Measurements from ENCODE around the gene DNM3. TPM values are rescaled to one million over a fixed set of nuclear protein-coding genes. Genes with fewer than 3 reads are reported as not detected.

Gene DNM3
- polyA plus RNA-seq, 3 donors from 2014 or later: 0.52 to 1.2 (median 0.99) TPM

DNA sequence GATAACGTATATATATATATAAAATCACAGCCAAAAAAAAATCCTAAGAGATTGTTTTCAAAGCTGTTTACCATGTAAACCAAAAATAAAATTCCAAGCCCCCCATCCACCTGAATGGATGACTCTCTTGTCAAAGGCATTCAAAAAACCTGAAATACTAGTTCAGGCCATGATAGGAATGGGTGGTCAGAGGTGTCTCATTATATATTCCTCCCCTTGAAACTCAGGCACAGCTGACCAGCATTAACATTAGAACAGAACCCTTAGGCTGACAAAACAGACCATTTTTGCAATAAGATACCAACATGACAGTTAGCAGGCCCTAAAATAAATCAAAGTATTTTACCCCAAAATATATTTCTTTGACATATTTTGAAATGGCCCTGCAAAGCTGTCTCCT, 122.5 kb downstream of the DNM3 start:
- Mint-ChIP-seq H3K27ac (no peak overlapping the region), H3K27me3 (ENCODE audit: low read depth in 3 of 3) (no peaks in the 10 kb centered on the region)

DNA sequence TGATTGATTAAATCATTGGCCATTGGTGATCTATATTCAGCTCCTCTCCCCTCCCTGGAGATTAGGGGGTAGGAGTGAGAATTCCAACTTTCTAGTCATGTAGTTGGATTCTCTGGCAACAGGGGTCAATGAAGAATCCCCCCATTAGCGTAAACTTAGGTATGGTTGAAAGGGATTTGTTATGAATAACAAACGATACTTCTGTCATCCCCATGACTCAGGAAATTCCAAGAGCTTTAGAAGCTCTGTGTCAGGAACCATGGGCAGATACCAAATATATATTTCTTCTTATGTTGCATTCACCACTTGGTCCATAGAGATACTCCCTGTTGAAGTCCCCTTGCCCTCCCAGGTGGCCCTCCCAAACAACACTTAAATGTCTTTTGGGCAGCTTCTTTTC, 124.5 kb downstream of the DNM3 start:
- Mint-ChIP-seq H3K4me3 (no peak overlapping the region), H3K27me3 (ENCODE audit: low read depth in 3 of 3) (peaks cover 0 to 2% (median 0%) of the 10 kb centered on the region in 3 donors), H3K9me3 (no peaks in the 10 kb centered on the region), H3K27ac (no peak overlapping the region), H3K36me3 (no peaks in the 10 kb centered on the region), H3K4me1 (peaks cover 2 to 6% of the 10 kb centered on the region in 2 donors)
- DNase-seq: no peak

More for the DNA sequence above, 122.5 kb downstream of the DNM3 start:
- no peaks in the 10 kb centered on the region for H3K9me3 Mint-ChIP-seq
- no peaks in the 10 kb centered on the region for H3K36me3 Mint-ChIP-seq
- DNase-seq: no peak
- H3K4me1 Mint-ChIP-seq: peaks cover 2 to 6% of the 10 kb centered on the region in 2 donors
- no peak overlapping the region for H3K4me3 Mint-ChIP-seq

DNA sequence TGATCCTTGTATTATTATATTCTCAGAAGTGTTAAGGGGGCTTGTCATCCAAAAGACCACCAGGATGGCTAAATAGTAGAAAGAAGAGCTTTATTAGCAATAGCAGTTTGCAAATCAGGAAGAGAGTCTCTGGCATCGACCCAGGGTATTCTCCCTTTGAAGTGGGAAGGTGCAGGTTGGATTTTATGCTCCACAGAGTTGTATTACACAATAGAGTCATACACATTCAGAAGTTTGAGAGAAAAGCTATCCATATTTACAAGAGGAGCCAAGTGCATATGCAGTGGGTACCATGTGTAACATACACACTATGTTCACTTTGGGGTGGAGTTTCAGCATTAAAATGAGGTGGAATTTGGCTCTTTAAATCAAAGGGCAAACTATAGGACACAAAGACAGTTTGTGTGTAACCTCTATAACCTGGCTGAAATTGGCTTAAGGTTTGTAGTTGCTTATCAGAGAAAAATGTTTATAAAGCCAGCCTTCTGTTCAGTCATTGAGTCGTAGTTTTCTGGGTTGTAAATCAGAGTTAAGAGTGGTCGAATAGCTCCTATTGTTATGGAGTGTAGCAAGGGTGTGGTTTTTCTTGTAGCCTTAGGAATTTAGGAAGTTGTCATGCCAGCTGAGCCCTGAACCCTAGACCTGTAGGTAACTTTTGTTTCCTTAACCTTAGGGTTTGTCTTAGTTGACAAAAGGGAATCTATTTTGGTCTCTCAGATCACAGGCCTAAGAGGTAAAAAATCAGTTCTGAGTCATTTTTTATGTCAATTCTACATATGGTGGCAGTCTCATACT, 125.3 kb downstream of the DNM3 start:
- Mint-ChIP-seq H3K9me3 (no peaks in the 10 kb centered on the region), H3K27me3 (ENCODE audit: low read depth in 3 of 3) (peaks cover 0 to 2% (median 0%) of the 10 kb centered on the region in 3 donors), H3K4me1 (peaks cover 2 to 6% of the 10 kb centered on the region in 2 donors), H3K27ac (no peak overlapping the region), H3K36me3 (no peaks in the 10 kb centered on the region), H3K4me3 (no peak overlapping the region)
- no peak for DNase-seq

DNA sequence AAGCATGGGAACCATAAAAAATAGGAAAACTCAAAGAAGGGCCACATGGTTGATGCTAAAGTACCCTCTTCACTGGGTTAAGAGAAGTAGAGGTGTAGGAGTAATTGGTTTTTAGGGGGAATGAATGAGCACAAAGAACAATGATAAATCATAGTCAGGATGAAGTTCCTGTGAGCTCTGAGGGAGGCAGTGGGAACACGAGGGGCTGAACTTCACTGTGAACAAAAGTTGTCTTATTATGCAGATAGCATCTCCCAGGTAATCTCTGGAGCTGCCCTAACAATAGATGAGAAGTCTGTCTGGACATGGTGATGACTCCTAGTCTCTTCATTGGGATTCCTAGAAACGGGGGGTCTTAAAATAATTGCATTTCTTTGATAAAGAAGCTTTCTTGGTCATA, 127.9 kb downstream of the DNM3 start:
- no peaks in the 10 kb centered on the region for H3K4me1 Mint-ChIP-seq
- peaks cover 0 to 2% (median 0%) of the 10 kb centered on the region in 3 donors for H3K27me3 Mint-ChIP-seq (ENCODE audit: low read depth in 3 of 3)
- no peak for DNase-seq
- H3K27ac Mint-ChIP-seq: no peak overlapping the region
- no peak overlapping the region for H3K4me3 Mint-ChIP-seq
- no peaks in the 10 kb centered on the region for H3K9me3 Mint-ChIP-seq
- no peaks in the 10 kb centered on the region for H3K36me3 Mint-ChIP-seq

DNA sequence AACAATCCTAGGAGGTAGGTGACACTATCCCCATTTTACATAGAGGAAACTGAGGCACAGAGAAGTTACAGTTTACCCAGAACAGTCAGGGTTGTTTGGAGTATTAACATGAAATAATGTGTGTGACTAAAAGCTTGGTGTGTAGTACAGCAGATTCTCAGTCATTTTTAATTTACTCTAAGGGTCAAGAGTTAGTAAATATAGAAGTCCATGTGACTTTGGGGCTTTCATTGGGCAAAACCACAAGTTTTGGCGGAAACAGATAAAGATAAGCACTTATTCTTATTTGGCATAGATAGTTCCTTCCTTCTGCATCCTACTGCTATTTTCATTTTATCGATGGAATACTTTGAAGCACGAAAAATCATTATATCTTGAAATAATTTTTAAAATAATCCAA, 128.5 kb downstream of the DNM3 start:
- Mint-ChIP-seq H3K27ac (no peak overlapping the region), H3K36me3 (no peaks in the 10 kb centered on the region), H3K27me3 (ENCODE audit: low read depth in 3 of 3) (peaks cover 0 to 2% (median 0%) of the 10 kb centered on the region in 3 donors), H3K4me1 (no peaks in the 10 kb centered on the region), H3K9me3 (no peaks in the 10 kb centered on the region), H3K4me3 (no peak overlapping the region)
- DNase-seq: no peak

DNA sequence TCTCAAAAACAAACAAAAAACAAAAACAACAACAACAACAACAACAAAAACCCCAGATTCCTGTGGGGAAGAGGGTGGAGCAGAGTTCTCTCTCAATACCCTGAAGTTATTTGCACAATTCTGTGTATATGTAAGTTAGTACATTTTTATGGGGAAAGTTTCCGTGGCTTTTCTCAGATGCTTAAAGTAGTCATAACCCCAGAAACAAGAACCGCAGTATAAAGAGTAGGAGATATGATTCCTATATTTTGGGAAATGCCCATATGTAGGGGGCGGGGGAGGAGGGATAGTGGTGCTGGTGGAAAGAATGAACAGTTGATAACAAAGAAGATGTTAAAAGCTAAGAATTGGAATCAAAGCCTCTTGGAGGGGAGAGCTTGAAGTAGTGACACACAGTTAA, 131.5 kb downstream of the DNM3 start:
- no peak for DNase-seq
- Mint-ChIP-seq H3K4me3 (no peak overlapping the region), H3K9me3 (peaks cover 0 to 3% (median 0%) of the 10 kb centered on the region in 6 donors)

DNA sequence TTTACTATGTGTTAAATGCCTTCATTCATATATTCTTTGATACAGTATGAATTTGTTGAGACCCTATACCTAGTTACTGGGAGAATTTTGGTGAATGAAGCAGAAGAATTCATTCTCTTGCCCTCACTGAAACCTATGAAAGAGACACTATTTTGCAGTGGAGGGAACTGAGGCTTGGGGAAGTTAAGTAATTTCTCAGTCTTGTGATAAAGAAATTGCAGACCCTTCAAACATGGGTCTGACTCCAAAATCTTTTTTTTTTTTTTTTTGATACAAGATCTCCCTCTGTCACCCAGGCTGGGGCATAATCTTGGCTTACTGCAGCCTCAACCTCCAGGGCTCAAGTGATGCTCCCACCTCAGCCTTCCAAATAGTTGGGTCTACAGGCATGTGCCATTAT, 132.1 kb downstream of the DNM3 start:
- H3K27ac Mint-ChIP-seq: no peak overlapping the region
- H3K4me1 Mint-ChIP-seq: no peaks in the 10 kb centered on the region
- H3K36me3 Mint-ChIP-seq: no peaks in the 10 kb centered on the region
- DNase-seq: no peak
- peaks cover 0 to 2% (median 2%) of the 10 kb centered on the region in 3 donors for H3K27me3 Mint-ChIP-seq (ENCODE audit: low read depth in 3 of 3)
- peaks cover 0 to 3% (median 0%) of the 10 kb centered on the region in 6 donors for H3K9me3 Mint-ChIP-seq
- no peak overlapping the region for H3K4me3 Mint-ChIP-seq

More for the DNA sequence above, 131.5 kb downstream of the DNM3 start:
- no peaks in the 10 kb centered on the region for H3K4me1 Mint-ChIP-seq
- peaks cover 0 to 2% (median 2%) of the 10 kb centered on the region in 3 donors for H3K27me3 Mint-ChIP-seq (ENCODE audit: low read depth in 3 of 3)
- no peaks in the 10 kb centered on the region for H3K36me3 Mint-ChIP-seq
- no peak overlapping the region for H3K27ac Mint-ChIP-seq

DNA sequence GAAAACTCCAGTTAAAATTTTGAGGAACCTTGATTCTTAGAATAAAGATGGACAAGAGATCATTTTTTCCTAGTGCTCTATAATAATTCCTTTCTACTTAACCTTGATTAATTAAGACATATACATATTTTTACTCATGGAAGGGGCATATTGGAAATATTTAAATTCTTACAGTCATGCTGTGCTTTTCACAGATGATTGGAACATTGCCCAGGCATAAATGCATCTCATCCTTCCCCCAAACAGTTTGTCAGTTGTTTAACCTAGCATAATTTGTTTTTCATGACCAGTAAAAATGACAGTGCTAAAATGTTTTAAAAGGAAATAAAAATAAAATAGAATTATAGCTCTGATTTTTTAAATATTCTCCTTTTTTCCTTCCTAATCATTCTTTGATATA, 140.0 kb downstream of the DNM3 start:
- no peaks in the 10 kb centered on the region for H3K36me3 Mint-ChIP-seq

DNA sequence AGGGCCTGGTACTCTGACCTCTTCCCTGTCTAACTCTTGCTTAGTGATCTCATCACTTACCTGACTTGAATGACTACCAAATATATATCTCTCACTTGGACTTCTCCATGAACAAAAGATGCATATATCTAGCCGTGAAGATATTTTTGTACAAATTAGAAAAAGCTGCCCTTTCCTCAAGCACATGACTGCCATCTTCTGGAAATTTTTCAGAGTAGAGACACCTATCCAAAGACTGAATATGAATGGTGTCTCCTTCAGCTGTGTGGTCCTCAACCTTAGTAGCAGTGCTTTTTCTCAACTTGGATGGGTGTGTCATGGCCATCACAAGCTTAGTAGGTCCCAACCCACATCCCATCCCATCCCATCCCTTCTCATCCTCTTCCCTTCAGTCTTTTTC, 142.3 kb downstream of the DNM3 start:
- Mint-ChIP-seq H3K4me1 (no peaks in the 10 kb centered on the region), H3K27me3 (ENCODE audit: low read depth in 3 of 3) (peaks cover 0 to 4% (median 0%) of the 10 kb centered on the region in 3 donors)

More for the DNA sequence above, 140.0 kb downstream of the DNM3 start:
- Mint-ChIP-seq H3K27ac (no peak overlapping the region), H3K4me1 (no peaks in the 10 kb centered on the region), H3K4me3 (no peak overlapping the region), H3K27me3 (ENCODE audit: low read depth in 3 of 3) (peaks cover 0 to 4% (median 0%) of the 10 kb centered on the region in 3 donors), H3K9me3 (no peaks in the 10 kb centered on the region)
- no peak for DNase-seq

DNA sequence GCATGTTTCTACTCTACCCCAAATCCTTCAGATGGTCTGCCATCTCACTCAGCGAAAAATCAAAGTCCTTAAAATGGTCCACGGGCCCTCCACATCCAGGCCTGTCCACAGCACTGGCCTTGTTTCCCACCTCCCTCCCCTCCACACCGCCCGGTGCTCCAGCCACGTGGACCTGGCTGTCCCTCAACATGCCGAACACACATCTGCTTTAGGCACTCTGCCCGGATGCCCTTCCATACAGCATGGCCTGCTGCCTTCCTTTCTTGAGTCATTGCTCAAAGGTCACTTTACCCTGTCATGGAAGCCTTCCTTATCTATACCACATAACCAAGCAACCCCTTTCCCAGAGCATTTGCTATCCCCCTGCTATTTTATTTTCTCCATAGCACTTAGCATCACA, 143.0 kb downstream of the DNM3 start:
- DNase-seq: no peak
- no peaks in the 10 kb centered on the region for H3K9me3 Mint-ChIP-seq
- H3K27me3 Mint-ChIP-seq (ENCODE audit: low read depth in 3 of 3): peaks cover 0 to 4% (median 0%) of the 10 kb centered on the region in 3 donors
- H3K4me3 Mint-ChIP-seq: no peak overlapping the region
- H3K4me1 Mint-ChIP-seq: no peaks in the 10 kb centered on the region
- H3K27ac Mint-ChIP-seq: no peak overlapping the region
- H3K36me3 Mint-ChIP-seq: no peaks in the 10 kb centered on the region

More for the DNA sequence above, 142.3 kb downstream of the DNM3 start:
- DNase-seq: no peak
- H3K27ac Mint-ChIP-seq: no peak overlapping the region
- no peaks in the 10 kb centered on the region for H3K36me3 Mint-ChIP-seq
- H3K9me3 Mint-ChIP-seq: no peaks in the 10 kb centered on the region
- no peak overlapping the region for H3K4me3 Mint-ChIP-seq

DNA sequence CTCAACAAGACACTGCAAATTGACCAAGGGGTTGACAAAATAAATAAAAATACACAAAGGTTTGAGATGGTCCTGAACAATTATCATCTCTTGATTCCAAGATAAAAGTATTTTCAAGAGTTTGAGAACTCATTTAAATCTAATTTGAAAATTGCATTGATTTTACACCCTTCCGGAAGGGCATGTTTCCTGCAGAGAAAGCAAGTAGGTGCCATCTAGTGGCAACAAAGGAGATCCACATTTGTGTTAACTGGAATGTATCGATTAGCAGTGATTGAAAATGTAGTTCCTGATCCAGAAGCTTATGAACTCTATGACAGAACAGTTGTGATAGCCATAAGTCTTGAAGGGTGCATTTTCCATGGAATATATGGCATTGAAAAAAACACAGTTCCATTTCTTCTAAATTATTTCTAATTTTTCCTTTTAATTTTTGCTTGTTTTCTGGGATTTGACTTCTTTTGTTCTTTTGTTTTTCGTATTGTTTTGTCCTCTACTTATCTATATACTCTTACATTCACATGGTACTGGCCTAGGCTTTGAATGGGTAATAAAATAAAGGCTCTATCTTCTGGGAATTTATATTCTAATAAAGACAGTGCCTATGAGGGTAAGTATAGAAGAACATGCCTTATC, 143.7 kb downstream of the DNM3 start:
- no peak overlapping the region for H3K27ac Mint-ChIP-seq
- H3K27me3 Mint-ChIP-seq (ENCODE audit: low read depth in 3 of 3): peaks cover 0 to 4% (median 0%) of the 10 kb centered on the region in 3 donors
- peak; percentile 23 to 43 (median 39) for DNase-seq
- no peak overlapping the region for H3K4me3 Mint-ChIP-seq
- no peaks in the 10 kb centered on the region for H3K9me3 Mint-ChIP-seq
- no peaks in the 10 kb centered on the region for H3K36me3 Mint-ChIP-seq
- no peaks in the 10 kb centered on the region for H3K4me1 Mint-ChIP-seq

DNA sequence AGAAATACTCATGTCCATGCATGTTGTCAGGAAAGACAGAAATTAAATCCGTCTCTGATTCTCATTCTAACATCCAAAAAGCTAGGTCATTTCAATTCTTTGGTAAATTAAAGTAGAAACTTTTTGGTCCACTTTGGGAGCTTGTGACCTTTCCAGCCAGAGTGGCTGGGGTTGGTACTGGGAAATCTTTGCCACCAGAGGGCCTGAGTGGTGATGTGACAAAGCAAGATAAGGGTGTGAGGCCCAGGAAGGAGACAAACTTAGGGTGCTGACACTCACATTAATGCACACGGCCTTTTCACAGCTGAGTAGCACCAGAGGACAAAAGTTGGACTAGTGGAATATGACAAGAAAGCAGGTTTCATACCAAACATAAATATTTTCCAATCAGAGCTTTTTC, 144.3 kb downstream of the DNM3 start:
- Mint-ChIP-seq H3K36me3 (no peaks in the 10 kb centered on the region), H3K27ac (no peak overlapping the region), H3K9me3 (no peaks in the 10 kb centered on the region), H3K4me1 (no peaks in the 10 kb centered on the region), H3K4me3 (no peak overlapping the region), H3K27me3 (ENCODE audit: low read depth in 3 of 3) (peaks cover 0 to 4% (median 0%) of the 10 kb centered on the region in 3 donors)
- no peak for DNase-seq

DNA sequence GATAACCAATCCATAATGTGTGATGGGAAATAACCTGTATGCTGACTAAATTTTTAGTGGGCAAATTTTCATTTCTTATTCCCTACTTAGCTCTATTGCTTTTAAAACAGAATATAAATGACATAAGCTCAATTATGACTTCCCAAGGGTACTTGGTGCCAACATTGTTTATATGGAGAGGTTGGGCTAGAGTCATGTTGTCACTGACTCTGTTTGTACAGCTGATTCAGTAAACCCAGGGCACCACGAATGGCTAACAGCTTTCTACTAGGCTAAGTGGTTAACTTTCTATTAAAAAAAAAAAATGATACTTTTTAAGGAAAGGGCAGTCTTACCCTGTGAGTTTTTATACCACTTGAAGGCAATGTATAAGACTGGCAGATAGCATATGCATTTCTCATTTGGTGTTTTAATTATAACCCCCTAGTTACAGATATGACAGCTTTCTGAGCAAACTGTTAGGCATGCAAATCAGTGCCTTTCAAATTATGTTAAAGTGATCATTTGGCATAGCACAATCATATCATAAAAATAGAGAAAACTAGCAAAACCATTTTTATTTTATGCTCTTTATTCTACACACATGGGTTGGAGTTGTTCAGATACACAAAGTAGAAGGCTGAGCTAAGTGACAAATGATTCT, 147.1 kb downstream of the DNM3 start:
- Mint-ChIP-seq H3K9me3 (no peaks in the 10 kb centered on the region), H3K27me3 (ENCODE audit: low read depth in 3 of 3) (peaks cover 0 to 3% (median 0%) of the 10 kb centered on the region in 3 donors), H3K36me3 (no peaks in the 10 kb centered on the region)

DNA sequence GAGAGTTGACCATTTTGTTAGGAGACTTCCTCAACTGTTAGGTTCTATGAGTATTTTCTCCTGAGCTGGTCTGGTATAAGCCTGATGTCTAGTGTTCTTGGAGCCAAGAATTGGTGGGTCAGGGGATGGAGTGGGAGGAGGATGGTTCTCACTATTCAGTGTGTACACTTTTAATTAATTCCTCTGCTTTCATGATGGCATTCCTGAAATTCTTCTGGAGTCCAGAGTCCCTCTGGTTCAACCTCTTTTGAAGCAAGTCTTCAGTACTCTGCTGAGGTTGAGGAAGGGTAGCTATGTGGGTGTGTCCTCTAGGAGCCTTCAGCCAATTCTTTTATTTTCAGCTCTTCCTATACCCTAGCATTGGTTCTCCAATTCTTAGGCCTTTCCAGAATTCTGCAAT, 149.1 kb downstream of the DNM3 start:
- no peak overlapping the region for H3K27ac Mint-ChIP-seq
- H3K4me3 Mint-ChIP-seq: no peak overlapping the region
- no peaks in the 10 kb centered on the region for H3K9me3 Mint-ChIP-seq

More for the DNA sequence above, 147.1 kb downstream of the DNM3 start:
- Mint-ChIP-seq H3K4me3 (no peak overlapping the region), H3K27ac (no peak overlapping the region), H3K4me1 (no peaks in the 10 kb centered on the region)
- DNase-seq: no peak

More for the DNA sequence above, 149.1 kb downstream of the DNM3 start:
- DNase-seq: no peak
- H3K36me3 Mint-ChIP-seq: no peaks in the 10 kb centered on the region
- H3K27me3 Mint-ChIP-seq (ENCODE audit: low read depth in 3 of 3): peaks cover 0 to 3% (median 0%) of the 10 kb centered on the region in 3 donors
- no peaks in the 10 kb centered on the region for H3K4me1 Mint-ChIP-seq

Measured in immature natural killer cell (primary cell).